SIG-M5 treated with dmso at 0.1 percent for 504 hours (cell line): ENCODE results near the gene OTOP1.
"Not testable (repeated sequence)": the region's sequence is repeated elsewhere in the genome, so short reads cannot be mapped to it uniquely, and the experiment has no call there.

Experiments
- DNase-seq: peaks from one replicate; lab custom pipeline; 2025; ENCODE audit not compliant: unreplicated experiment; lab: John Stamatoyannopoulos, UW

The OTOP1 gene

GRCh38 chr4:4165701-4166392 lies 60.9 kb downstream of the OTOP1 start:
- not testable (repeated sequence) for DNase-seq

DNA sequence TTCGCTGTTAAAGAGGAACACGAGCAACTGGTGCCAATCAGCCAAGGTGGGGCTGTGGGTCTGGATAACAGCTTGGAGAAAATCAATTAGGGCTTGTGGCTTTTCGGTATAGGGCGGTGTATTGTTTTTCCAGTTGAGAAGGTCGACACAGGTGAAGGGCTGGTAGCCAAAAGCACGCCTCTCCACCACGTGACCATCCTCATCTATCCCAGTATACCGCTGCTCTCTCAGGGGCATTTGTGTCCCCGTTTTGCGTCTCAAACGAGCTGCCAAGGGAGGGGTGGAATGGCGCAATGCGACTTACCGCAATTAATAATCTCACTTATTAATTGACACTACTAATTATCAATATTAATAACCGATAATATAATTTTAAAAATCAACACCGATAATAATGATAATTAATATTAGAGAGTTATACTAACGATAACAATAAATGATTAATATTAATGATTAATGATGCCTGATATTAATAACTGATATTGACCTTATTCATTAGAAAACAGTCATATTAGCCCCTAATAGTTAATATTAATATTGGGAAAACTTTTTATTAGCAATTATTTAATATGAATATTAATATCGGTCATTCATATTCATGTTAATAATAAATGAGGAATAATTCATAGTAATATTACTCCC lies 62.1 kb downstream of the OTOP1 start:
- DNase-seq, result not testable (repeated sequence)

DNA sequence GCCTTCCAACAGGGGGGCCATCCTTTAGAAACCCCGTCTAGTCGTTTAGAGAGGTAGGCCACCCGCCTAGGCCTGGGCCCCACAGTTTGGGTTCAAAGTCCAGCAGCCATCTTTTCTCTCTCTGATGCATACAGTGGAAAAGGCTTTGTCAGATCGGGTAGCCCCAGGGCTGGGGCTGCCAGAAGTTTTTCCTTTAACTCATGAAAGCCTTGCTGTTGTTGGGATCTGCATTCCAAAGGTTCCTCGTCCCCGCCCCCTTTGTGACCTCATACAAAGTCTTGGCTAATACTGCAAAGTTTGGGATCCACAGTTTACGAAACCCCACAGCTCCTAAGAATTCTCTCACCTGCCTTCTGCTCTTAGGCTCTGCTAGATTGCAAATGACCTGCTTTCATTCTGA lies 64.5 kb downstream of the OTOP1 start:
- DNase-seq, result not testable (repeated sequence)

- DNase-seq, result not testable (repeated sequence)
Observed at GRCh38 chr4:4160956-4161665, 65.6 kb downstream of the OTOP1 start.

DNA sequence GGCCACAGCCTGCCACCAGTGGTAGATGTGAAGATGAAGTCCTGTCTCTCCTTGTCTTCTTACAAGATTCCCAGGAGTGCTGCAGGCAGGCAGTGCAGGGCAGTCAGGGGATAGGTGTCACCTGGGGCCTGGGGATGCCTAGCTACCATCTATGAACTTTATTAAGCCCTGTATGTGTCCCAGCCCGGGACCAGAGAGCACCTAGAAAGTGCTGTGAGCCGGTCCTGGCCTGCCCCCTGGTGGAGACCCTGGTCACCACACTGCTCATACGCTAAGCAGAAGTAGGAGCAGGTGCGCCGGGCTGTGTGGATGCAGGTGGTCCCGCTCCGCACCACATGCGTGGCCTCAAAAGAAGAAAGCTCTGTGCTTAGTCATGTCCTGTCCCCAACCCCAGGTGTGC lies 81.1 kb downstream of the OTOP1 start:
- DNase-seq, result not testable (repeated sequence)

DNA sequence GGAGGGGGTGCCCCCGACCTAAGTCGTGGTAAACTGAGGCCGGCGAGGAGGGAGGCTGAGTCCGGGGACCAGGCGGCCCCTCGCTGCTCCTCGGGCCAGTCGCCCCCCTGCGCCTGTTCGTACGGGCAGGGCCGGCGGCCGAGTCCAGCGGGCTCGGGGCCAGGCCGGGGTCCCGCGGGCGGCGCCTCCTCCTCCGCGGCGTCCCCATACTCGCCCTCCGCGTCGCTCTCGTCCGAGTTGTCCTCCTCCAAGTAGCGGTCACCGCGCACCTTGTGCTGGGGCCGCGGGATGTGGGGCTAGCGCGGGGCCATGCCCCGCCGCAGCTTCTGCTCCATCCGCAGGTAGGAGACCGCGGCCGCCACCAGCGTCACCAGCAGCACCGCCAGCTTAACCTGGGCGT lies 83.4 kb downstream of the OTOP1 start:
- DNase-seq, result not testable (repeated sequence)

DNA sequence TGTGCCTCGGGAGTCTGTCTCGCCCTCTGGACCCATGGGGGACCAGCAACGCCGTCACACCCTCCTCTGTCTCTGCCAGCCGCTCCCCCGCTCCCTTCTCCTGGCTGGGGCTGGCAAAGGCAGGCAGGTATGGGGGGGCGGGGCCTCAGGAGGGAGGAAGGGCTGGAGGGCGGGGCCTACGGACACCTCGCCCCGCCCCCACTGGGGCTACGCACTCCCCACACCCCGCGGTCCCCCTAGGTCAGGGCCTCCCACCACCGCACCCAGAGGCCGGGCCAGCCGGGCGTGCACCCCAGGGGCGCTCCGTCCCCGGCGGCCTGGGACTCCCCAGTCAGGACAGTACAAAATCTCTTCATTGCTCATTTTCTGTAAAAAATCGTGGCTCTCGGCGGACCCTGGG lies 84.0 kb downstream of the OTOP1 start:
- DNase-seq, result not testable (repeated sequence)

- not testable (repeated sequence) for DNase-seq
Observed at GRCh38 chr4:4141186-4141585, 85.5 kb downstream of the OTOP1 start.
